Neural cell (in vitro differentiated cells): ENCODE measurements around the gene TSKU. TPM values are rescaled to one million over a fixed set of nuclear protein-coding genes. Genes with fewer than 3 reads are reported as not detected.

Experiments
- H2AFZ ChIP-seq: fragments of 200-600, 300-800 bp; sonication (generic), shearing (Covaris generic); 2 replicates; pipeline ENCODE4 v1.6.0; 2014; ENCODE audit warnings: low read depth, mild to moderate bottlenecking, antibody characterized with exemption, low read length, moderate library complexity
- H3F3A ChIP-seq: fragments of 200-600 bp; shearing (Covaris generic); 2 replicates; pipeline ENCODE4 v1.6.1; 2016; ENCODE audit warnings: mild to moderate bottlenecking, moderate library complexity, mixed read lengths, antibody characterized with exemption, low read length; ENCODE audit not compliant: insufficient read depth, poor library complexity, severe bottlenecking
- H3K27ac ChIP-seq: fragments of 200-600, 300-800 bp; sonication (generic), shearing (Covaris generic); 2 replicates; pipeline ENCODE4 v1.5.1; 2014; ENCODE audit warnings: mild to moderate bottlenecking, low read length, moderate library complexity
- H3K27me3 ChIP-seq: fragments of 300-800, 200-600 bp; sonication (generic), shearing (Covaris generic); 2 replicates; pipeline ENCODE4 v1.6.0; 2014; ENCODE audit warnings: mild to moderate bottlenecking, low read depth, low read length, moderate library complexity; ENCODE audit not compliant: insufficient read depth
- H3K36me3 ChIP-seq: fragments of 300-800, 200-600 bp; sonication (generic), shearing (Covaris generic); 2 replicates; pipeline ENCODE4 v1.5.1; 2014; ENCODE audit warnings: mild to moderate bottlenecking, antibody characterized with exemption, low read length, moderate library complexity; ENCODE audit not compliant: insufficient read depth
- H3K4me2 ChIP-seq: fragments of 300-800, 200-600 bp; sonication (generic), shearing (Covaris generic); 2 replicates; pipeline ENCODE4 v1.6.0; 2014; ENCODE audit warnings: mild to moderate bottlenecking, low read length
- H3K4me3 ChIP-seq: fragments of 300-800, 200-600 bp; sonication (generic), shearing (Covaris generic); 2 replicates; pipeline ENCODE4 v1.5.1; 2014; ENCODE audit warnings: mild to moderate bottlenecking, low read length, moderate library complexity
- H3K79me2 ChIP-seq: fragments of 200-600 bp; shearing (Covaris generic); replicated peaks from 2 replicates; pipeline ENCODE4 v1.6.0; 2014; ENCODE audit warnings: mild to moderate bottlenecking, low read length, moderate library complexity; ENCODE audit not compliant: insufficient read depth
- H3K9ac ChIP-seq: fragments of 300-800, 200-600 bp; sonication (generic), shearing (Covaris generic); 2 replicates; pipeline ENCODE4 v1.6.1; 2016; ENCODE audit warnings: mild to moderate bottlenecking, low read length, mixed read lengths
- H3K9me2 ChIP-seq: fragments of 200-600 bp; shearing (Covaris generic); 2 replicates; pipeline ENCODE4 v1.6.1; 2016; ENCODE audit warnings: mild to moderate bottlenecking, low read length, mixed read lengths; ENCODE audit not compliant: insufficient read depth
- H3K9me3 ChIP-seq: fragments of 200-600, 300-800 bp; sonication (generic), shearing (Covaris generic); 2 replicates; pipeline ENCODE4 v1.6.1; 2016; ENCODE audit warnings: mild to moderate bottlenecking, mixed run types, low read length, moderate library complexity, mixed read lengths
- H4K20me1 ChIP-seq: fragments of 200-600 bp; shearing (Covaris generic); 2 replicates; pipeline ENCODE4 v1.6.1; 2016; ENCODE audit warnings: mild to moderate bottlenecking, mixed run types; ENCODE audit not compliant: insufficient read depth
- EP300 ChIP-seq: fragments of 450-650 bp; conservative IDR thresholded peaks from 2 replicates; pipeline ENCODE4 v1.6.1; 2014; ENCODE audit warnings: antibody characterized with exemption, mild to moderate bottlenecking, moderate library complexity; ENCODE audit not compliant: poor library complexity, severe bottlenecking
- EZH2 ChIP-seq: fragments of 200-600, 300-800 bp; shearing (Covaris generic), sonication (generic); IDR thresholded peaks from 2 replicates; pipeline ENCODE4 v1.6.1; 2014; ENCODE audit warnings: antibody characterized with exemption, low read length, borderline replicate concordance, mild to moderate bottlenecking; ENCODE audit not compliant: insufficient read depth, poor library complexity, severe bottlenecking
- MXI1 ChIP-seq: fragments of 450-650 bp; conservative IDR thresholded peaks from 2 replicates; pipeline ENCODE4 v1.6.1; 2014; ENCODE audit warnings: antibody characterized with exemption, mild to moderate bottlenecking; ENCODE audit not compliant: poor library complexity, severe bottlenecking
- POLR2AphosphoS5 ChIP-seq: IDR thresholded peaks from 2 replicates; pipeline ENCODE4 v1.6.1; 2012
- RAD21 ChIP-seq: fragments of 450-650 bp; conservative IDR thresholded peaks from 2 replicates; pipeline ENCODE4 v1.6.1; 2014; ENCODE audit warnings: antibody characterized with exemption, mild to moderate bottlenecking, moderate library complexity
- SMC3 ChIP-seq: fragments of 450-650 bp; conservative IDR thresholded peaks from 2 replicates; pipeline ENCODE4 v1.6.1; 2014; ENCODE audit warnings: antibody characterized with exemption, mild to moderate bottlenecking, moderate library complexity; ENCODE audit not compliant: poor library complexity
- TAF1 ChIP-seq: IDR thresholded peaks from 2 replicates; pipeline ENCODE4 v1.6.1; 2012; ENCODE audit warnings: low read depth
- polyA plus RNA-seq: library from polyadenylated mRNA; depleted of rRNA; stranded (reverse); fragments of >200 nt; gene quantifications from 2 replicates; pipeline ENCODE4 v1.2.3, GENCODE V29; 2014
- TF ChIP-seq, protein P1 (sequence below): fragments of 450-650 bp; IDR thresholded peaks from 2 replicates; pipeline ENCODE4 v1.5.1; 2014; ENCODE audit warnings: antibody characterized with exemption, mild to moderate bottlenecking, moderate library complexity; ENCODE audit not compliant: poor library complexity, severe bottlenecking
- TF ChIP-seq, protein P2 (sequence below): IDR thresholded peaks from 2 replicates; pipeline ENCODE4 v1.6.1; 2012; ENCODE audit warnings: borderline replicate concordance

Gene TSKU
- polyA plus RNA-seq, 1 donor from 2014 or later: 3.5 TPM

DNA sequence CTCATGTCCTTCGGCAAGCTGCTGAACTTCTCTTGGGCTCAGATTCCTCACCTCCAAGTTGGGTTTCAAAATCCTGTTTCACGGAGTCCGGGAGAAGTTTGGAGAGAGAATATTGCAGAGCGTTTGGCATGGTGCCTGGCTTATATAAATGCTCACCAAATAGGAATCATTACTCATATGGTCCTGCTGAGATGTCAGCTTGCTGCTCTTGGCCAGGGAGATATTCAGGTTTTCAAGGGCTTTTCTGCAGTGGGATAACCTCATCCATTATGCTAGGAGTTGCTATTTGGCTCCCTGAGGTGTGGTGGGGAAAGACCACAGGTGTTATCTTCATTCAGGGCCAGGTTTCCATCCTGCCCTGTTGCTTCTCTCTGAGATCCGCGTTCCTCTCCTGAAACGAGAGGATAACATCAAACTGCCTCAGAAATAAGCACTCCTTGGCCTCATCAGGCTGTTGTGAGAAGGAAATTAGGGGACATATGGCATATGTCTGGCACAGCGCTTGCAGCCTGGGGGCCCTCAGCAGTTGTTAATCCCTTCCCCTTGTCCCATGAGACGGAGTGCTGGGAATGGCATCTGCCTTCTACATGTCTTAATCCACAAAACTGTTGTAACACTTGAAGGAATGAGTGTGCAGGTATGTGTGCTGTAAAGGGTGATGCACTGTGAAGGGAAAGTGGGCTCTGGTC lies 47.6 kb downstream of the TSKU start:
- Histone ChIP-seq H3K4me3 (no peak overlapping the region), H3K9me2 (no peaks in the 10 kb centered on the region), H3K9me3 (no peaks in the 10 kb centered on the region), H3K27me3 (no peaks in the 10 kb centered on the region), H3K4me2 (no peak overlapping the region), H2AFZ (no peak overlapping the region), H4K20me1 (no peaks in the 10 kb centered on the region), H3K79me2 (no peaks in the 10 kb centered on the region), H3K27ac (no peak overlapping the region), H3K9ac (no peak overlapping the region), H3F3A (no peaks in the 10 kb centered on the region), H3K36me3 (no peaks in the 10 kb centered on the region)
- TF ChIP-seq POLR2AphosphoS5 (no peak), EP300 (no peak), TAF1 (no peak), SMC3 (no peak), EZH2 (no peak), MXI1 (no peak), RAD21 (no peak)
- TF ChIP-seq, protein P1, sequence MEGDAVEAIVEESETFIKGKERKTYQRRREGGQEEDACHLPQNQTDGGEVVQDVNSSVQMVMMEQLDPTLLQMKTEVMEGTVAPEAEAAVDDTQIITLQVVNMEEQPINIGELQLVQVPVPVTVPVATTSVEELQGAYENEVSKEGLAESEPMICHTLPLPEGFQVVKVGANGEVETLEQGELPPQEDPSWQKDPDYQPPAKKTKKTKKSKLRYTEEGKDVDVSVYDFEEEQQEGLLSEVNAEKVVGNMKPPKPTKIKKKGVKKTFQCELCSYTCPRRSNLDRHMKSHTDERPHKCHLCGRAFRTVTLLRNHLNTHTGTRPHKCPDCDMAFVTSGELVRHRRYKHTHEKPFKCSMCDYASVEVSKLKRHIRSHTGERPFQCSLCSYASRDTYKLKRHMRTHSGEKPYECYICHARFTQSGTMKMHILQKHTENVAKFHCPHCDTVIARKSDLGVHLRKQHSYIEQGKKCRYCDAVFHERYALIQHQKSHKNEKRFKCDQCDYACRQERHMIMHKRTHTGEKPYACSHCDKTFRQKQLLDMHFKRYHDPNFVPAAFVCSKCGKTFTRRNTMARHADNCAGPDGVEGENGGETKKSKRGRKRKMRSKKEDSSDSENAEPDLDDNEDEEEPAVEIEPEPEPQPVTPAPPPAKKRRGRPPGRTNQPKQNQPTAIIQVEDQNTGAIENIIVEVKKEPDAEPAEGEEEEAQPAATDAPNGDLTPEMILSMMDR: no peak
- TF ChIP-seq, protein P2, sequence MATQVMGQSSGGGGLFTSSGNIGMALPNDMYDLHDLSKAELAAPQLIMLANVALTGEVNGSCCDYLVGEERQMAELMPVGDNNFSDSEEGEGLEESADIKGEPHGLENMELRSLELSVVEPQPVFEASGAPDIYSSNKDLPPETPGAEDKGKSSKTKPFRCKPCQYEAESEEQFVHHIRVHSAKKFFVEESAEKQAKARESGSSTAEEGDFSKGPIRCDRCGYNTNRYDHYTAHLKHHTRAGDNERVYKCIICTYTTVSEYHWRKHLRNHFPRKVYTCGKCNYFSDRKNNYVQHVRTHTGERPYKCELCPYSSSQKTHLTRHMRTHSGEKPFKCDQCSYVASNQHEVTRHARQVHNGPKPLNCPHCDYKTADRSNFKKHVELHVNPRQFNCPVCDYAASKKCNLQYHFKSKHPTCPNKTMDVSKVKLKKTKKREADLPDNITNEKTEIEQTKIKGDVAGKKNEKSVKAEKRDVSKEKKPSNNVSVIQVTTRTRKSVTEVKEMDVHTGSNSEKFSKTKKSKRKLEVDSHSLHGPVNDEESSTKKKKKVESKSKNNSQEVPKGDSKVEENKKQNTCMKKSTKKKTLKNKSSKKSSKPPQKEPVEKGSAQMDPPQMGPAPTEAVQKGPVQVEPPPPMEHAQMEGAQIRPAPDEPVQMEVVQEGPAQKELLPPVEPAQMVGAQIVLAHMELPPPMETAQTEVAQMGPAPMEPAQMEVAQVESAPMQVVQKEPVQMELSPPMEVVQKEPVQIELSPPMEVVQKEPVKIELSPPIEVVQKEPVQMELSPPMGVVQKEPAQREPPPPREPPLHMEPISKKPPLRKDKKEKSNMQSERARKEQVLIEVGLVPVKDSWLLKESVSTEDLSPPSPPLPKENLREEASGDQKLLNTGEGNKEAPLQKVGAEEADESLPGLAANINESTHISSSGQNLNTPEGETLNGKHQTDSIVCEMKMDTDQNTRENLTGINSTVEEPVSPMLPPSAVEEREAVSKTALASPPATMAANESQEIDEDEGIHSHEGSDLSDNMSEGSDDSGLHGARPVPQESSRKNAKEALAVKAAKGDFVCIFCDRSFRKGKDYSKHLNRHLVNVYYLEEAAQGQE: no peak

DNA sequence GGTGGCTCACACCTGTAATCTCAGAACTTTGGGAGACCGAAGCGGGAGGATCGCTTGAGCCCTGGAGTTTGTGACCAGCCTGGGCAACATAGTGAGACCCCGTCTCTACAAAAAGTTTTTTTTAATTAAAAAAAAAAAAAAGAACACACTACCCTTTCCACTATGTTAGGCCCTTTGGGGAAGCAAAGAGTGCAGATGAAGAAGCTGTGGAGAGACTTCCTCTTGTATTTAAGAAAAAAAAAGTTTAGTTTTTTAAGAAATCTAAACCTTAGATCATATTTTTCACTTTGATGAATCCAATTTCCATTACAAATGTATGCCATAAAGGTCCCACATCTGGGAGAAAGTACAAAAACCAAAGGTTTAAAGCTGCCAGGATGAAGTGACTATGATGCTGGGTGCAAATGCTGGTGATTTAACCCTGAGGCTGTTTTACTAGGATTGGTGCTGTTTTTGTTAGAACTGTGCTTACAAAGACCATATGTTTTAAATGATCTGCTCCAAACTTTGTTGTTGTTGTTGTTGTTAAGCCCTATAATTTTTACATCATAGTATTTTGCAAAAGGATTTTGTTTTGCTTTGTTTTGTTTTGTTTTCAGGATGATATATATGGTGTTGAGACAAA lies 48.6 kb downstream of the TSKU start:
- no peak overlapping the region for H2AFZ ChIP-seq
- H3K9me3 ChIP-seq: no peaks in the 10 kb centered on the region
- no peaks in the 10 kb centered on the region for H3F3A ChIP-seq
- no peak overlapping the region for H3K9ac ChIP-seq
- no peaks in the 10 kb centered on the region for H3K36me3 ChIP-seq
- H3K27me3 ChIP-seq: no peaks in the 10 kb centered on the region
- no peak overlapping the region for H3K27ac ChIP-seq
- H4K20me1 ChIP-seq: no peaks in the 10 kb centered on the region
- no peaks in the 10 kb centered on the region for H3K9me2 ChIP-seq
- no peaks in the 10 kb centered on the region for H3K79me2 ChIP-seq
- H3K4me2 ChIP-seq: no peak overlapping the region
- H3K4me3 ChIP-seq: no peak overlapping the region
- TF ChIP-seq EP300: no peak
- TF ChIP-seq MXI1: no peak
- TF ChIP-seq, protein P1: no peak
- TF ChIP-seq, protein P2: no peak
- TF ChIP-seq RAD21: no peak
- no peak for TF ChIP-seq EZH2
- TF ChIP-seq SMC3: no peak
- TF ChIP-seq POLR2AphosphoS5: no peak
- no peak for TF ChIP-seq TAF1
